Stomach (tissue), 9 donors: ENCODE results near the gene NCAM1. TPM values are rescaled to one million over a fixed set of nuclear protein-coding genes. Genes with fewer than 3 reads are reported as not detected.

Experiments used
- DNase-seq, 2 donors: peaks; one replicate each; pipeline versions ENCODE4 v3.0.0 to v3.0.0-alpha.2; 2013 to 2019
- H3K27ac ChIP-seq, 5 donors: fragments of 200-600 bp in 4 of 5; sonication (generic) in 4 of 5; one replicate each; pipeline ENCODE4 v1.5.1; 2013 to 2019; ENCODE audit warnings: mild to moderate bottlenecking in 1 of 5, moderate library complexity in 1 of 5
- H3K27me3 ChIP-seq, 3 donors: fragments of 200-600 bp; sonication (generic); one replicate each; pipeline ENCODE4 v1.5.1; 2017 to 2019; ENCODE audit warnings: mixed run types in 1 of 3
- H3K36me3 ChIP-seq, 4 donors: fragments of 200-600 bp; sonication (generic); 1 replicate in 3 of 4; 2 replicates in 1 of 4; pipeline ENCODE4 v1.5.1; 2016 to 2019
- H3K4me1 ChIP-seq, 4 donors: fragments of 200-600 bp; sonication (generic); one replicate each; pipeline ENCODE4 v1.5.1; 2016 to 2019
- H3K4me3 ChIP-seq, 4 donors: fragments of 200-600 bp; sonication (generic) in 3 of 4; one replicate each; pipeline ENCODE4 v1.5.1; 2016 to 2019; ENCODE audit warnings: mild to moderate bottlenecking in 1 of 4
- H3K9me3 ChIP-seq, 4 donors: fragments of 200-600 bp; sonication (generic); one replicate each; pipeline ENCODE4 v1.5.1; 2016 to 2019
- CTCF ChIP-seq, 7 experiments: fragments of 450-650 bp in 4 of 7; fragments of 200-600 bp in 3 of 7; sonication (generic) in 3 of 7; IDR thresholded peaks; one replicate each; pipeline ENCODE4 v1.5.1; 2016 to 2019; ENCODE audit warnings: antibody characterized with exemption in 7 of 7, control low read depth in 2 of 7, mild to moderate bottlenecking in 1 of 7
- EP300 ChIP-seq: sonication (generic); formaldehyde crosslinking; IDR thresholded peaks from one replicate; pipeline ENCODE4 v1.6.1; 2017; ENCODE audit warnings: antibody characterized with exemption
- POLR2A ChIP-seq, 4 donors: fragments of 450-650 bp; IDR thresholded peaks; one replicate each; pipeline ENCODE4 v1.6.1; 2016; ENCODE audit warnings: antibody characterized with exemption in 4 of 4, control low read depth in 2 of 4, mild to moderate bottlenecking in 1 of 4, moderate library complexity in 1 of 4
- POLR2AphosphoS5 ChIP-seq, 3 donors: sonication (generic); formaldehyde crosslinking; IDR thresholded peaks; one replicate each; pipeline ENCODE4 v1.6.1; 2016; ENCODE audit warnings: antibody characterized with exemption in 3 of 3
- WGBS, 5 donors: extraction: QIAGEN DNeasy Blood & Tissue Kit in 3 of 5; methylation state at CpG; one replicate each; pipeline versions ENCODE4 v1.1.5 to v1.1.7; 2013 to 2018; 5-methylcytosine and 5-hydroxymethylcytosine counted together
- intact Hi-C: fragments of 100-400 bp; cut with DNase I; formaldehyde crosslinking; loops from one replicate; pipeline ENCODE4 v1.15.1; 2023; ENCODE audit warnings: low total_unique reads
- polyA plus RNA-seq, 3 donors: library from polyadenylated mRNA; stranded (reverse); fragments of 200-250 nt; gene quantifications; one replicate each; pipeline ENCODE4 v1.2.3, GENCODE V29; 2013
- total RNA-seq, 5 donors: library from RNA; depleted of rRNA; stranded (reverse); fragments of >200 nt; gene quantifications; one replicate each; pipeline versions ENCODE4 v1.1.0 to v1.2.3, GENCODE V29; 2014 to 2016
- donor health status: healthy with polysubstance abuse.
- donor health status: Bipolar disorder and iron deficiency.
- donor health status: healthy.

NCAM1 gene
- total and polyA plus RNA-seq, 8 donors, result 5.7 to 84.8 (median 28.9) TPM

DNA sequence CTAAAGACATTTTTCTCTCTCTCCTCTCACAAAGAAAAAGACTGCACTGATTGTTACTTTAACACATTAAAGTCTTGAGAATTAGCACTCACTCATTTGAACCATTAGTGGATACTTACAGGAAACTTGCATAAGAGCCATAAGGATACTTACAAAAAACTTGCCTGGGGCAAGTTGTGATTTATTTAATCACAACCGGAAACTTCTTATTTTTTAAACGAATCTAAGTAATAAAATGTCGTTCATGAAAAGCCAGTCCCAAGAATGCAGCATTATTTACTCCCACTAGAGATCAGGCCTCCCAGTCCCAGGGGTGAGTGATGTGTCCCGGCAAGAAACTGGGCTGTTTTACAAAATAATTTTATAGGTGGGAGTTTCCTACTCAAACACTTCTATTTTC, 293.9 kb downstream of the NCAM1 start:
- intact Hi-C loops, result no loop called here
- Histone ChIP-seq H3K4me1 (no peaks in the 10 kb centered on the region), H3K4me3 (no peak overlapping the region), H3K27ac (no peak overlapping the region), H3K9me3 (no peaks in the 10 kb centered on the region), H3K27me3 (no peaks in the 10 kb centered on the region), H3K36me3 (peaks cover 0 to 20% (median 1%) of the 10 kb centered on the region in 4 donors)
- no peak for DNase-seq
- 69 to 88% (median 77%) methylated on average over 4 of the region's 4 CpGs for WGBS, 5 donors
- TF ChIP-seq EP300 (no peak), POLR2A (IDR thresholded peaks at IDR 0.05) (no peak), POLR2AphosphoS5 (IDR thresholded peaks at IDR 0.05) (no peak), CTCF (IDR thresholded peaks at IDR 0.05) (no peak)

GRCh38 chr11:113255741-113256140, 294.5 kb downstream of the NCAM1 start:
- Histone ChIP-seq H3K36me3 (peaks cover 0 to 26% (median 6%) of the 10 kb centered on the region in 4 donors), H3K4me3 (no peak overlapping the region), H3K27ac (no peak overlapping the region), H3K27me3 (no peaks in the 10 kb centered on the region), H3K4me1 (no peaks in the 10 kb centered on the region), H3K9me3 (no peaks in the 10 kb centered on the region)
- intact Hi-C loops, result no loop called here
- TF ChIP-seq CTCF (IDR thresholded peaks at IDR 0.05), result no peak
- no peak for TF ChIP-seq POLR2A (IDR thresholded peaks at IDR 0.05)
- no peak for TF ChIP-seq POLR2AphosphoS5 (IDR thresholded peaks at IDR 0.05)
- no peak for TF ChIP-seq EP300
- no peak for DNase-seq
- 86 to 94% (median 91%) methylated on average over 6 of the region's 6 CpGs for WGBS, 5 donors

GRCh38 chr11:113256431-113257202, 295.4 kb downstream of the NCAM1 start:
- no peaks in the 10 kb centered on the region for H3K9me3 ChIP-seq
- H3K4me3 ChIP-seq, result no peak overlapping the region
- H3K36me3 ChIP-seq, result peaks cover 0 to 35% (median 12%) of the 10 kb centered on the region in 4 donors
- no peaks in the 10 kb centered on the region for H3K4me1 ChIP-seq
- no peak overlapping the region for H3K27ac ChIP-seq
- WGBS, 5 donors, result 72 to 99% (median 89%) methylated on average over 3 of the region's 3 CpGs
- no peak for DNase-seq
- H3K27me3 ChIP-seq, result no peaks in the 10 kb centered on the region
- TF ChIP-seq POLR2A (IDR thresholded peaks at IDR 0.05) (no peak), POLR2AphosphoS5 (IDR thresholded peaks at IDR 0.05) (no peak), CTCF (IDR thresholded peaks at IDR 0.05) (no peak), EP300 (no peak)
- intact Hi-C loops, result no loop called here

- Histone ChIP-seq H3K27me3 (no peaks in the 10 kb centered on the region), H3K4me1 (no peaks in the 10 kb centered on the region), H3K27ac (no peak overlapping the region), H3K4me3 (no peak overlapping the region), H3K9me3 (no peaks in the 10 kb centered on the region), H3K36me3 (peaks cover 0 to 65% (median 14%) of the 10 kb centered on the region in 4 donors)
- WGBS, 5 donors, result 94 to 98% (median 95%) methylated on average over 9 of the region's 9 CpGs
- no peak for DNase-seq
- intact Hi-C loops, result no loop called here
- TF ChIP-seq POLR2A (IDR thresholded peaks at IDR 0.05), result no peak
- TF ChIP-seq CTCF (IDR thresholded peaks at IDR 0.05), result no peak
- no peak for TF ChIP-seq POLR2AphosphoS5 (IDR thresholded peaks at IDR 0.05)
- no peak for TF ChIP-seq EP300
Observed at GRCh38 chr11:113260096-113260425, 298.8 kb downstream of the NCAM1 start.
